Hippocampal formation (tissue), 2 donors: ENCODE measurements around the gene PPP1R14B.

Experiments used
- DNase-seq, 2 donors: peaks; one replicate each; lab custom pipeline; 2025; lab: John Stamatoyannopoulos, UW

Gene PPP1R14B

GRCh38 chr11:64245797-64246620 lies 734 bp downstream of the PPP1R14B start:
- DNase-seq = peak in 1 of 2 donors; percentile 21

GRCh38 chr11:64245401-64245796 lies 1.3 kb downstream of the PPP1R14B start:
- peak; percentile 6 to 28 for DNase-seq

GRCh38 chr11:64244966-64245365 lies 1.8 kb downstream of the PPP1R14B start:
- DNase-seq = no peak

GRCh38 chr11:64244107-64244506 lies 2.6 kb downstream of the PPP1R14B start:
- DNase-seq = no peak

- DNase-seq = no peak
Measured at GRCh38 chr11:64243236-64243854, 3.4 kb downstream of the PPP1R14B start.

- no peak for DNase-seq
Measured at GRCh38 chr11:64241491-64242374, 5.0 kb downstream of the PPP1R14B start.

GRCh38 chr11:64241241-64241490 lies 5.6 kb downstream of the PPP1R14B start:
- DNase-seq = peak; percentile 98 to 100

GRCh38 chr11:64240435-64241240 lies 6.1 kb downstream of the PPP1R14B start, which contains the start of gene FKBP2:
TSS of gene FKBP2 (plus strand) at chr11:64241095. CDS start at chr11:64242388, 1,293 bp downstream.
- peak; percentile 92 to 99 for DNase-seq

- DNase-seq = no peak
Measured at GRCh38 chr11:64239662-64240434, 6.9 kb downstream of the PPP1R14B start.

- peak in 1 of 2 donors; percentile 16 for DNase-seq
Measured at GRCh38 chr11:64238999-64239398, 7.7 kb downstream of the PPP1R14B start.

GRCh38 chr11:64238076-64238475 lies 8.7 kb downstream of the PPP1R14B start:
- DNase-seq = no peak

- no peak for DNase-seq
Measured at GRCh38 chr11:64237484-64237951, 9.2 kb downstream of the PPP1R14B start.

- DNase-seq = no peak
Measured at GRCh38 chr11:64235437-64236161, 11.1 kb downstream of the PPP1R14B start.

GRCh38 chr11:64234647-64235379 lies 11.9 kb downstream of the PPP1R14B start:
- no peak for DNase-seq

- peak; percentile 18 to 47 for DNase-seq
Measured at GRCh38 chr11:64233913-64234586, 12.7 kb downstream of the PPP1R14B start, which contains the start of gene VEGFB. TSS of gene VEGFB (plus strand) at chr11:64234584. CDS start at chr11:64234834, 250 bp downstream.

GRCh38 chr11:64232967-64233315 lies 13.8 kb downstream of the PPP1R14B start:
- no peak for DNase-seq

- DNase-seq = no peak
Measured at GRCh38 chr11:64232182-64232966, 14.4 kb downstream of the PPP1R14B start.

- DNase-seq = no peak
Measured at GRCh38 chr11:64231546-64231945, 15.2 kb downstream of the PPP1R14B start.
